Astrocyte of the cerebellum (primary cell): Measurements from ENCODE around the gene EMILIN2.
"Not testable (repeated sequence)": the region's sequence is repeated elsewhere in the genome, so short reads cannot be mapped to it uniquely, and the experiment has no call there.

Experiments
- DNase-seq: peaks from one replicate; pipeline ENCODE4 v3.0.0-alpha.2; 2011; ENCODE audit warnings: low read depth
- H3K4me3 ChIP-seq: 2 replicates; pipeline ENCODE4 v1.5.1; 2011; ENCODE audit warnings: mild to moderate bottlenecking, low read depth, low read length, moderate library complexity
- in situ Hi-C: cut with HindIII; loops from 2 replicates; pipeline ENCODE4 v1.10.0; 2017; ENCODE audit warnings: low sequenced_read_pairs
- TF ChIP-seq, protein P1 (sequence below): IDR thresholded peaks from 2 replicates; pipeline ENCODE4 v1.5.1; 2012; ENCODE audit warnings: low read length, low read depth, moderate library complexity, mild to moderate bottlenecking; ENCODE audit errors: missing control alignments

Gene EMILIN2

DNA sequence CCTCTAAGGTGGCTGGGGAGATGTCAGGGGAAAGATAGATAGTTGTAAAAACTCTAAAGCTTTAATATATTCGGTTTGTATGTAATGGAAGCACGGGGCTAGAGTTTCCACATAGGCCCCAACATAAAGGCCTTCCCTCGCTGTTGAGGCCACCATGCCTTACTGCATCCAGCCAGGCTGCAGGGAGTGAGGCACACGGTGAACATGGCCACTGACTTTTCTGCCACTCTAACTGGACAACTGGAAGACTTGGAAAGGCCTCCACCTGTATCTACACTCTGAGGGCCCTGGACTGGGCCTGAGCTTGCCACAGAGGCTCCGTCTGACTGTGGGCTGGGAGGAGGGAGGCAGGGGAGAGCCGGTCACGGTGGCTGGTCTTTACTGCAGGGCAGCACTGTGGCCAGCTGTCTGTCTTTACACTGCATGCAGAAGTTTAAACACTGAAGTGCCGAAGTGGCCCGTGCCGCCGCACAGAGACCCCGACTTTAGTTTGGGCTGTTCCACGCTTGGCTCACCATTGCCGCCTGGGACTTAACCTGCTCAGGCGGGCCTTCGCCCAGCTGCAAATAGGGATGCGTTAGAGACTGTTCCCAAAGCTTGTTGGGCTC is 66.7 kb downstream of the EMILIN2 start:
- H3K4me3 ChIP-seq: no peak overlapping the region
- in situ Hi-C loops: loop anchor here (10.0 kb wide), 1 partner anchor 81 kb away; no protein-coding TSS in a partner anchor
- TF ChIP-seq, protein P1, sequence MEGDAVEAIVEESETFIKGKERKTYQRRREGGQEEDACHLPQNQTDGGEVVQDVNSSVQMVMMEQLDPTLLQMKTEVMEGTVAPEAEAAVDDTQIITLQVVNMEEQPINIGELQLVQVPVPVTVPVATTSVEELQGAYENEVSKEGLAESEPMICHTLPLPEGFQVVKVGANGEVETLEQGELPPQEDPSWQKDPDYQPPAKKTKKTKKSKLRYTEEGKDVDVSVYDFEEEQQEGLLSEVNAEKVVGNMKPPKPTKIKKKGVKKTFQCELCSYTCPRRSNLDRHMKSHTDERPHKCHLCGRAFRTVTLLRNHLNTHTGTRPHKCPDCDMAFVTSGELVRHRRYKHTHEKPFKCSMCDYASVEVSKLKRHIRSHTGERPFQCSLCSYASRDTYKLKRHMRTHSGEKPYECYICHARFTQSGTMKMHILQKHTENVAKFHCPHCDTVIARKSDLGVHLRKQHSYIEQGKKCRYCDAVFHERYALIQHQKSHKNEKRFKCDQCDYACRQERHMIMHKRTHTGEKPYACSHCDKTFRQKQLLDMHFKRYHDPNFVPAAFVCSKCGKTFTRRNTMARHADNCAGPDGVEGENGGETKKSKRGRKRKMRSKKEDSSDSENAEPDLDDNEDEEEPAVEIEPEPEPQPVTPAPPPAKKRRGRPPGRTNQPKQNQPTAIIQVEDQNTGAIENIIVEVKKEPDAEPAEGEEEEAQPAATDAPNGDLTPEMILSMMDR: no peak
- no peak for DNase-seq

DNA sequence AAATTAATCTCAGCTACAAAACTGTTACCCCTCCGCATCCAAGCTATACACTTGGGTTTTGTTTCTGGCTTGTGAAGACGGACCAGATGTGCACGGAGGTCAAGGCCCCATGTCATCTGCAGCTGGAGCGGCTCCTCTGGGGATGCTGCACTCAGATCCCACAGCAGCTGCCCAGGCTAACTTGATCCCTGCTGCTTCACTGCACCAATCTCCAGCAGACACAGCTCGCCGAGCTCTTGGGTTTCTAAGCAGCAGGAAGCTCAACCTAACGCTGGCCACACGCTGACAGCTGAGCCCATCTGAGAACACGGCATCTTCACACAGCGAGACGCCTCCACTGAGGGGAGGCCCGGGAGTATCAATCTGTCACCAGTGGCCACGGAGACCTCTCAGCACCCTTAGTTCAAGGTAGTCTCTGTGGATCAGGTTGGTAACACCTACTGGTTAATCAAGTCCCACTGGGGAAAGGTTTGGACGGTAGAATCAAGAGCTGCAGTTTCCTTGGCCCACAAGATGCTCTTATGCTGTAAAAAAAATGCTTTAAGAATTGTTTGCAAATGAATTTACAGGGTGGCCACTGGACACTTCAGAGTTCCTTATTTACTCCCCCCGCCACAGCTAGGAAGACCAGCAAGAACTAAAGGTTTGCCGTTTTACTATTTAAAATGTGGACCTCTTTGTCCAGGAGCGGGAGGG is 67.5 kb downstream of the EMILIN2 start:
- TF ChIP-seq, protein P1: no peak
- no peak for DNase-seq
- no peak overlapping the region for H3K4me3 ChIP-seq
- in situ Hi-C loops: loop anchor here (10.0 kb wide), 1 partner anchor 80 kb away; no protein-coding TSS in a partner anchor

DNA sequence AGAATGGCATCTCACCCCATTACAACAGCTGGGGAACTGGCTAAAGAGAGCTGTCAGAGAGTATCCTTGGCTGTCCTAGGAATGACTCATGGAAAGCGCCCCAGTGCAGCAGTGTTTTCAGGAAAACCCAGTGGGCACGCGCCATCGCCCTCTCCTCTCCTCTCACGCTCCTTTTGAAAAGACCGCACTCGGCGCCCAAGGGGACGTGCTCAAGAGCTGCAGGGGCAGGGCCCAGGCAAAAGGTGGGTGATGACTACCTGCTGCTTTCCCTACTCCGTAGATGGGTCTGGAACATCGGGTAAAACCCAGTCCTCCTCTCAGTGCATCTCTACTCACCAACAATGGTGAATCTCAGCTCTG is 68.1 kb downstream of the EMILIN2 start:
- DNase-seq: no peak
- TF ChIP-seq, protein P1: no peak
- in situ Hi-C loops: loop anchor here (5.0 to 10.0 kb wide), 2 partner anchors 80 to 88 kb away; no protein-coding TSS in a partner anchor
- no peak overlapping the region for H3K4me3 ChIP-seq

DNA sequence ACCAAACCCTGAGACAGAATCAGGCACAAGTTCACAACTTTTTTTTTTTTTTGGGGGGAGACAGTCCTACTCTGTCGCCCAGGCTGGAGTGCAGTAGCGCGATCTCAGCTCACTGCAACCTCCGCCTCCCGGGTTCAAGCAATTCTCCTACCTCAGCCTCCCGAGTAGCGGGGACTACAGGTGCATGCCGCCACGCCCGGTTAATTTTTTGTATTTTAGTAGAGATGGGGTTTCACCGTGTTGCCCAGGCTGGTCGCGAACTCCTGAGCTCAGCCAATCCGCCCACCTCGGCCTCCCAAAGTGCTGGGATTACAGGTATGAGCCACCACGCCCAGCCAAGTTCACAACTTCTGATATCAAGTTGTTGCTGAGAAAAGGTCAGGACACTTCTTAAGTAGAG is 68.7 kb downstream of the EMILIN2 start:
- in situ Hi-C loops: loop anchor here (5.0 to 10.0 kb wide), 2 partner anchors 79 to 88 kb away; no protein-coding TSS in a partner anchor
- H3K4me3 ChIP-seq, DNase-seq: not testable (repeated sequence)

DNA sequence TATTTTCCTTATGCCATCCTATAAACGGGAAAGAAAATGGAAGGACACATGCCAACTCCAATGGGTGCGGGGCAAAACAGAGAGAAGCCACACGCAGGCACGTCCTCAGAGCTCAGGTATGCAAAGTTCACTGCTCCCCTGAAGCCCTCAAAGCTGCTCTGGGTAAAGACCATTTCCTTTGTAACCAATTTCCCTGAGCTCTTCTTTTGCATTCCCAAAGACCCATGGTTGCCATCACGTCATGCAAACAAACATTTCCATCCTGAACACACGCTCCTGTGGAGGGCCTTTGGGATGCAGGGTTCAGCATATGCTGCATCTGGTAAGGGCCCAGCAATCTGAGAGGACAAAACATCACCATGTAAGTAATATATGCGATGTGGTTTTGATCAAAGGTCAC is 69.4 kb downstream of the EMILIN2 start:
- in situ Hi-C loops: loop anchor here (5.0 to 10.0 kb wide), 2 partner anchors 79 to 89 kb away; no protein-coding TSS in a partner anchor
- no peak for DNase-seq
- TF ChIP-seq, protein P1: no peak
- no peak overlapping the region for H3K4me3 ChIP-seq

DNA sequence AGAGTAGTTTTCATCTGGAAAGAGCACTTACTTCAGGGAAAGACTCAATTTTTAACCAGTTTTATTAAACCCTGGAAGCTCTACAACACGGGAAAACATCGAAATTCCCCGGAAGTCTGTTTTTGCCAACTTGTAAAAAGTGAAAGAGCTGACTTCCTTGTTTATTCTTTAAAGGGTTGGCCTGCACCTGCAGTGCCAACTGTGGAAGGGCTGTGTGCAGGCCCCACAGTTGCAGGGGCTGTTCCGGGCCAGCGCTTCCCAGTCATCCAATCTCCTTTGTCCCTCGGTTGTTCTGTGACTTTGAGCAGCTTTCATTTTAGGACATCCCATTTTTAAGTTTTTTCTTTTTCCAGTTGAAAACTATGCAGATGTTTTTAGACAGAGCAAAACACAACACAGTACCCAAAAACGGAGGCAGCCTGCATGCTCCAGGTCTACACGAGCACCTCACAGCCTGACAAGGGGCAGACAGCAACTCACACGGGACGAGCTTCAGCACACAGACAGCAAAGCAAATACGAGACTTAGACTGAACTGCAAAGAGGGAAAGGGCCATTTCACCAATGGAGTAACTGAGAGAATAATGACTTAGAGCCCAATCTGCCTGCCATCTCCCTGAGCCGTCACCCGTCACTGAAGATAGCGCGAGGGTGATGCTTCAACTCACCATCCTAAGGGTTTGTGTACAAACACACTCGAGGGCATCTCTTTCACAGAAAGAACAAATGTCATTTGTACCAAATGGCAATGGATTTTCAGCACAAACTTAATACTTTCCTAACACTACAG is 70.6 kb downstream of the EMILIN2 start:
- DNase-seq: no peak
- in situ Hi-C loops: loop anchor here (5.0 to 10.0 kb wide), 2 partner anchors 77 to 90 kb away; no protein-coding TSS in a partner anchor
- TF ChIP-seq, protein P1: no peak
- no peak overlapping the region for H3K4me3 ChIP-seq
